SU-DHL-6 (cell line): Measurements from ENCODE around the gene ENTPD8.

ENCODE experiments used
- H2AFZ ChIP-seq: fragments of 200-600 bp; sonication (generic); 2 replicates; pipeline ENCODE4 v1.6.1; 2014; ENCODE audit warnings: low read depth, mild to moderate bottlenecking, moderate library complexity, mixed read lengths, antibody characterized with exemption, low read length; ENCODE audit not compliant: severe bottlenecking
- H3F3A ChIP-seq: fragments of 200-600 bp; shearing (Covaris generic); 2 replicates; pipeline ENCODE4 v1.6.0; 2016; ENCODE audit warnings: antibody characterized with exemption, mild to moderate bottlenecking; ENCODE audit not compliant: insufficient read depth
- H3K27ac ChIP-seq: fragments of 200-600 bp; sonication (generic); 2 replicates; pipeline ENCODE4 v1.5.1; 2016; ENCODE audit warnings: low read depth, mild to moderate bottlenecking, low read length, moderate library complexity, mixed read lengths
- H3K27me3 ChIP-seq: fragments of 200-600 bp; sonication (generic), shearing (Covaris generic); 2 replicates; pipeline ENCODE4 v1.6.0; 2014; ENCODE audit warnings: mild to moderate bottlenecking, low read length
- H3K36me3 ChIP-seq: fragments of 200-600 bp; sonication (generic); 2 replicates; pipeline ENCODE4 v1.6.1; 2014; ENCODE audit warnings: mild to moderate bottlenecking, low read length, mixed read lengths
- H3K4me2 ChIP-seq: fragments of 300-600, 200-600 bp; shearing (Covaris generic), sonication (generic); 2 replicates; pipeline ENCODE4 v1.6.0; 2014; ENCODE audit warnings: low read length, low read depth, mild to moderate bottlenecking; ENCODE audit not compliant: poor library complexity, severe bottlenecking
- H3K4me3 ChIP-seq: fragments of 200-600 bp; sonication (generic); 2 replicates; pipeline ENCODE4 v1.5.1; 2014; ENCODE audit warnings: antibody characterized with exemption, low read length, mild to moderate bottlenecking, mixed read lengths; ENCODE audit not compliant: insufficient read depth, poor library complexity, severe bottlenecking
- H3K79me2 ChIP-seq: fragments of 200-600 bp; sonication (generic); 2 replicates; pipeline ENCODE4 v1.6.1; 2014; ENCODE audit warnings: mild to moderate bottlenecking, low read length, moderate library complexity; ENCODE audit not compliant: insufficient read depth
- H3K9ac ChIP-seq: fragments of 200-600 bp; sonication (generic); 2 replicates; pipeline ENCODE4 v1.7.0; 2014; ENCODE audit warnings: mild to moderate bottlenecking, low read length
- H3K9me2 ChIP-seq: fragments of 200-600 bp; sonication (generic); replicated peaks from 2 replicates; pipeline ENCODE4 v1.6.1; 2014; ENCODE audit warnings: low read length; ENCODE audit not compliant: insufficient read depth
- H3K9me3 ChIP-seq: fragments of 200-600 bp; sonication (generic); 2 replicates; pipeline ENCODE4 v1.6.1; 2014; ENCODE audit warnings: low read length, mixed read lengths; ENCODE audit not compliant: insufficient read depth
- H4K20me1 ChIP-seq: fragments of 200-600 bp; sonication (generic); 2 replicates; pipeline ENCODE4 v1.6.1; 2014; ENCODE audit warnings: low read depth, mild to moderate bottlenecking, antibody characterized with exemption, low read length, moderate library complexity, mixed read lengths
- CTCF ChIP-seq: fragments of 200-600 bp; sonication (generic); IDR thresholded peaks from one replicate; pipeline ENCODE4 v1.5.1; 2017; ENCODE audit warnings: antibody characterized with exemption, mild to moderate bottlenecking, low read length, moderate library complexity; ENCODE audit not compliant: insufficient read depth, poor library complexity, severe bottlenecking
- EZH2phosphoT487 ChIP-seq: fragments of 200-600 bp; sonication (generic), shearing (Covaris generic); conservative IDR thresholded peaks from 2 replicates; pipeline ENCODE4 v1.6.1; 2018; ENCODE audit warnings: mild to moderate bottlenecking, antibody characterized with exemption, low read length, moderate library complexity, mixed read lengths

The ENTPD8 gene

GRCh38 chr9:137417161-137418021, 23.8 kb downstream of the ENTPD8 start:
- H3K4me2 ChIP-seq = no peak overlapping the region
- no peaks in the 10 kb centered on the region for H3K36me3 ChIP-seq
- H3K9me2 ChIP-seq = no peaks in the 10 kb centered on the region
- H3K27me3 ChIP-seq = no peaks in the 10 kb centered on the region
- H3K79me2 ChIP-seq = 0 out of 2 replicates have a peak, but pooled peaks cover 8% of the 10 kb centered on the region
- no peak overlapping the region for H3K9ac ChIP-seq
- H3K27ac ChIP-seq = no peak overlapping the region
- TF ChIP-seq CTCF (no peak), EZH2phosphoT487 (no peak)
- no peak overlapping the region for H3K4me3 ChIP-seq
- H3F3A ChIP-seq = 0 out of 2 replicates have a peak, but pooled peaks cover 10% of the 10 kb centered on the region
- H4K20me1 ChIP-seq = peaks cover 4% of the 10 kb centered on the region
- H2AFZ ChIP-seq = no peak overlapping the region
- H3K9me3 ChIP-seq = no peaks in the 10 kb centered on the region

GRCh38 chr9:137416563-137417151, 24.5 kb downstream of the ENTPD8 start:
- Histone ChIP-seq H2AFZ (no peak overlapping the region), H3K4me3 (no peak overlapping the region), H3K9ac (no peak overlapping the region), H3K4me2 (no peak overlapping the region), H3K27me3 (no peaks in the 10 kb centered on the region), H3K9me2 (no peaks in the 10 kb centered on the region), H3F3A (0 out of 2 replicates have a peak, but pooled peaks cover 6% of the 10 kb centered on the region), H3K27ac (no peak overlapping the region), H3K36me3 (no peaks in the 10 kb centered on the region), H3K9me3 (no peaks in the 10 kb centered on the region), H4K20me1 (peaks cover 4% of the 10 kb centered on the region), H3K79me2 (0 out of 2 replicates have a peak, but pooled peaks cover 3% of the 10 kb centered on the region)
- TF ChIP-seq CTCF = no peak

- Histone ChIP-seq H3K36me3 (no peaks in the 10 kb centered on the region), H3K27me3 (no peaks in the 10 kb centered on the region), H3F3A (0 out of 2 replicates have a peak, but pooled peaks cover under 1% of the 10 kb centered on the region), H4K20me1 (peaks cover 4% of the 10 kb centered on the region), H3K4me3 (no peak overlapping the region), H3K9me2 (no peaks in the 10 kb centered on the region), H3K9ac (no peak overlapping the region), H3K27ac (no peak overlapping the region), H3K4me2 (no peak overlapping the region), H3K79me2 (no peaks in the 10 kb centered on the region), H2AFZ (no peak overlapping the region), H3K9me3 (no peaks in the 10 kb centered on the region)
- TF ChIP-seq CTCF (no peak), EZH2phosphoT487 (no peak)
Measured at GRCh38 chr9:137416006-137416562, 25.1 kb downstream of the ENTPD8 start.
